Pulmonary artery endothelial cell (primary cell): ENCODE results near the gene GPX7. TPM values are rescaled to one million over a fixed set of nuclear protein-coding genes. Genes with fewer than 3 reads are reported as not detected.
A peak's percentile ranks its signal among the peaks of the same experiment; 100 is the strongest.

ENCODE experiments used
- DNase-seq: peaks from one replicate; pipeline ENCODE4 v3.0.0-alpha.2; 2011; ENCODE audit warnings: low read depth, low spot score
- total RNA-seq: library from RNA; depleted of rRNA; stranded (reverse); fragments of >200 nt; gene quantifications from 2 replicates; pipeline ENCODE4 v1.2.3, GENCODE V29; 2014

Gene GPX7
- total RNA-seq, 1 donor from 2014 or later = 11.5 TPM

- no peak for DNase-seq
Observed at GRCh38 chr1:52588027-52588426, 14.1 kb upstream of the GPX7 start.

- no peak for DNase-seq
Observed at GRCh38 chr1:52588535-52588934, 13.6 kb upstream of the GPX7 start.

DNA sequence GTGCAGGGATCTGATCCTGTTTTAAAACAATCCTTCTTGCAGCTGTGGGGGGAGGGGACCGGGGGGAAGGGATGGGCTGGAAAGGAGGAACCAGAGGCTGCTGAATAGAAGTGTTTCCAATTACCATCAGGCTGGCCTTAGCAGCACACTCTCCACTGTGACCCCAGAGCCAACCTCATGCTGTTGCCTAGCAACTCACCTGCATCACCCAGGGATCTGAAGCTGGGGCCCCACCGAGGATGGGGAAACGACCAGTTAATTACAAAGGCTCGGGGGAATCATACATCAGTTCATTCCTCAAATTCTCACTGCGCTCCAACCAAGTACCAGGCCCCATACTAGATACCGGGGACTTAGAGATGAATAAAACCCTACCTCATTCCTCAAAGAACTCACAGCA lies 11.9 kb upstream of the GPX7 start:
- DNase-seq = no peak

DNA sequence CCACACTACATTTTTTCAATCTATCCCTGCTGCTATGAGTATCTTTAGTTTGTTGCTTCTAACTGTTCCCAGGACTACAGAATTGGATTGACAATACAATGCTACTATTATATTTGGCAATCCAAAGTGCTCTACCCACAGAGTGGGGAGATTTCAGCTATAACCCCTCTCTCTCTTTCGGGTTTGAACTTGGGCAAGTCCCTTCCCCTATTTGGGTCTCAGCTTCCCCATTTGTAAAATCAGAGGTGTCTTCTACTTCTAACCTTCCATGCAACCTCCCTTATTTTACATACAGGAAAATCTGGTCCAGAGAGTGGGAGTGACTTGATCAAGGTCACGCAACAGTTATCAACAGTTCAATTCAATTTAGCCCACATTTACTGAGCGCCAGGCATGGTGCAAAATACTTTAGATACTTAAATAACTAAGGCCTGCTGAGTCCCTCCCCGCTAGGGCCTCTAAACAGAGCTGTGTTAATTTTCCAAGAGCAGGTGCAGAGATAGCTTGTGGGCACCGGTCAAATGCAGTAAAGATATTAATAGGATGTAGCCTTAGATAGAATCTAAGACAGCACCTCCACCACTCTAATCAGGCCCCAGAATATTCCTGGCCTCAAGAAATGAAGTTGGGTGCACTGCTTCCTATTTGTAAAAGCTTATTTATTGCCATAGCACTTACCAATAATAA lies 9.4 kb upstream of the GPX7 start:
- DNase-seq = no peak

DNA sequence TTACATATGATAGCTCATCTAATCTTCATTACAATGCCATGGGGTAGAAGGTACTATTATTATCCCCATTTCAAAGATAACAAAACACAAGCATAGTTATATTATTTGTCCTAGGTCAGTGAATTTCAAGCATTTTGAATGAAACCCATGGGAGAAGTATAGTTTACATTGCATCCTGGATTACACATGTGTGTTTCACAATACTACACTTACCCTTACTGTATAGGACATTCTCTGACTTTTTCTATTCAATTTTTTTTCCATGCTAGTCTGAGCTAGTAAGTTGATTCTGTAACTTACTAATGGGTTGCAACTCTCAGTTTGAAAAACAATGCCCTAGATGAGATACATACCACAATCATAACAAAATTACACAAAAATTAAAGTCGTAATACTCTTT lies 8.7 kb upstream of the GPX7 start:
- no peak for DNase-seq

- peak; percentile 15 for DNase-seq
Observed at GRCh38 chr1:52595061-52595460, 7.1 kb upstream of the GPX7 start.

DNA sequence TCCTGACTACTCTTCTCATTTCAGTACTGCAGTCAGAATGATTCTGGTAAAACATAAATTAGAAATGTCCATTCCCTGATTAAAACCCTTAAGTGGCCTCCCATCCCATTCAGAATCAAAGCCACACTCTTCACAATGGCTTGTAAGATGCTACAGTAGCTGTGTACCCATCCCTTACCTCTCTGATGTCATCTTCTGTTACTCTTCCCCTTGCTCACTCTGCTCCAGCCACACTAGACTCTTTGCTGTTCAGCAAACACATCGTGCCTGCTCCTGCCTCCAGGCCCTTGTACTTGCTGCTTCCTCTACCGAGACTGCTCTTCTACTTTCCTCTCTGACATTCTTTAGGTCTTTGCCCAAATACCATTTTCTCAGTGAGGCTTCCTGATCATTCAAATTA lies 4.3 kb upstream of the GPX7 start:
- DNase-seq = no peak

GRCh38 chr1:52598729-52599128 lies 3.4 kb upstream of the GPX7 start:
- no peak for DNase-seq

GRCh38 chr1:52599236-52599635 lies 2.9 kb upstream of the GPX7 start:
- DNase-seq = no peak

GRCh38 chr1:52600533-52601179 lies 1.5 kb upstream of the GPX7 start:
- no peak for DNase-seq

DNA sequence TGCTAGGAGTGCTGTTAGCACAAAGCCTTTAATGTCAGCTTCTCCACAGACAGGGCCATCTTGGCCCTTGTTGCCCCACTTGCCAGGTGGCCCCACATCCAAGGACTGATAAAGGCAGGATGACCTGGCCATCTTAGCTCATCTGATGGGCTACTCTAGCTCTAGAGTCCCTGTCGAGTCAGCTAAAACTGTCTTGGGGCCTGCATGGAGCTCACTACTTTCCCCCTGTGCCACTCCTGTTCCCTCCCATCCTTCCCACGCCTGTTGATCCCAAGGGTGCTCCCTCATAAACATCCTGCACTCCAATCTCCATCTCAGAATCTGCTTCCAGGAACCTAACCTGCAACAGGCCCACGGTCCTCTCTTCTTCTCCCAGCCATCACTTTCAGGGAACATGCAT lies 652 bp upstream of the GPX7 start:
- DNase-seq = no peak

- no peak for DNase-seq
Observed at GRCh38 chr1:52602856-52603600, 857 bp downstream of the GPX7 start.

DNA sequence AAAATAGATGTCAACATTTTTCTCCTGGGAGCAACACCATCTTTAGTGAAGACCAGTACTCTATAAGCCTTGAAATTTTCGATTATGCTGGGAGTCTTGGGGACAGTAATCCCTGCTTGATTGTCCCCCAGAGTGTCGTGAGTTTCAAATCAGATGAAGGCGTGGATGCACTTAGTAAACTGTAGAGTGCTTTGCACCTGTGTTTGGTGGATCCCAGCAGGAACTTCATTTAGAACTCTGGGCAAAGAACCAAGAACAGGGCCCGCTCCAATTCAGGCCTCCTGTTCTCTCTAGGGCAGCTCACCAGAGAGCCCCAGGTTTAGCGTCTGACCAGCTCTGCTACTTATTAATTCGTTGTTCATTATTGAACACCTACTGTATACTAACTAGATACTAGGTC lies 1.5 kb downstream of the GPX7 start:
- DNase-seq = no peak

DNA sequence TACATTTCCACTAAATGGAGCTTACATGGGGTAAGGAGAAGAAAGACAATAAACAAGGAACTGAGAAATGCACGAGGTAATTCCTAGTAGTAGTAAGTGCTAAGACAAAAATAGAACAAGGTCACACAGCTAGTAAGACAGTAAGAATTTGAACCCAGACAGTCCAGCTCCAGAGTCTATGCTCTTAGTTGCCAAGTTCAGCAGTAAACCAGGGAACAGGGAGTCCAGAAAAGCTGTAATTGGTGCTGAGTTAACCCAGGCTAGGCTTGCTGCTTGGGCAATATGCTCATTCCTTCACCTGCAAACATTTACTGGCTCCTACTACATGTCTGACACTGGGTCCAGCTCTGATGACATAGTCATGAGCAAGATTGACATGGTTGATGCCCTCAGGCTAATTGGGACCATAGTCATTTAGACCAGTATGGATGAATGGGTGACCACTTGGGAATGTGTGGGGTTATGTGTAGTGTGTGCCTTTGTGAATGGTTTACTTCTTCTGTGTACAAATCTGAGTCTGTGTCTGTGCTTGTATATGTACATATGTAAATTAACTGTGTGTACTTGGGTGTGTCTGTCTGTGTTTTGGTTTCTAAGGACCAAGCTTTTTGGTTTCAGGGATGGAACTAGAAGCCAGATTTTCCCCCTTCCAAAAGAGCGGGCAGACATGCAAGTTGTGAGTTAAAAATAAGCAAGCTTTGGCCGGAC lies 2.0 kb downstream of the GPX7 start:
- DNase-seq = no peak

- DNase-seq = peak; percentile 20
Observed at GRCh38 chr1:52613636-52614373, 11.6 kb downstream of the GPX7 start.

DNA sequence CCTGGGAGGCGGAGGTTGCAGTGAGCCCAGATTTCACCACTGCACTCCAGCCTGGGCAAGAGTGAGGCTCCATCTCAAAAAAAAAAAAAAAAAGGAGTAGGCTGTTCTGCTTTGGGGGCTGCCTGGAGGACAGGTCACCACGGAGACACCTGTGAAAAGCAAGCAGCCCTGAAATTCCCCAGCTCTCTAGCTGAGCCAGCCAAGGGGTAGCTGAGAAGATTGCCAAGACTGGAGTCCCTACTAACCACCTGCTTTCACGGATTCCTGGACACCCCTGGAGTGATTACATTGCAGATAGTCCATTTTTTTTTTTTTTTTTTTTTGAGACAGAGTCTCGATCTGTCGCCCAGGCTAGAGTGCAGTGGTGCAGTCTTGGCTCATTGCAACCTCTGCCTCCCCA lies 12.5 kb downstream of the GPX7 start:
- DNase-seq = no peak

GRCh38 chr1:52615489-52616042 lies 13.4 kb downstream of the GPX7 start:
- DNase-seq = no peak

DNA sequence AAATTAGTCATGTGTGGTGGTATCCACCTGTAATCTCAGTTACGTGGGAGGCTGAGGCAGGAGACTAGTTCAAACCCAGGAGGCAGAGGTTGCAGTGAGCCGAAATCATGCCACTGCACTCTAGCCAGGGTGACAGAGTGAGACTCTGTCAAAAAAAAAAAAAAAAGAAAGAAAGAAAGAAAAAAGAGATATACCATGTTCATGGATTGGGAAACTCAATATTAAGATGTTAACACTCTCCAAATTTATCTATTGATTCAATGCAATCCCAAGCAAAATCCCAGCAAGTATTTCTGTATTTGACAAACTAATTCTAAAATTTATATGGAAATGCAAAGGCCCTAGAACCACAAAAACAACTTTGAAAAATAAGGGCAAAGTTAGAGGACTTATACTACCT lies 19.8 kb downstream of the GPX7 start:
- DNase-seq = no peak

- DNase-seq = no peak
Observed at GRCh38 chr1:52623812-52624211, 21.6 kb downstream of the GPX7 start.

DNA sequence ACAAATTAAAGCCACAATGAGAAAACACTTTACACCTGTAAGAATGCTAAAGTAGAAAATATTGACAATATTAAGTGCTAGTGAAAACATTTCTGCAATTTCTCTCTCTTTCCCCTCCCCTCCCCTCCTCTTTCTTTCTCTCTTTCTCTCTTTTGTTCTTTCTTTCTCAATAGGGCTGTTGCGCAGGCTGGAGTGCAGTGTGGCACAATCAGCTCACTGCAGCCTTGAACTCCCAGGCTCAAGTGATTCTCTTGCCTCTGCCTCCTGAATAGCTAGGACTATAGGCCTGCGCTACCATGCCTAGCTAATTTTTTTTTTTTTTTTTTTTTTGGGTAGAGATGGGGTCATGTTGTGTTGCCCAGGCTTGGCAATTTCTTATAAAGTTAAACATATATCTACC lies 24.9 kb downstream of the GPX7 start:
- DNase-seq = no peak
